Measurements from ENCODE around the gene NCBP1. TPM values are rescaled to one million over a fixed set of nuclear protein-coding genes. Genes with fewer than 3 reads are reported as not detected.

NCBP1 gene
- polyA plus RNA-seq, 1 of the 3 experiments (the other 2 are of a cell fraction), result 11.3 TPM

DNA sequence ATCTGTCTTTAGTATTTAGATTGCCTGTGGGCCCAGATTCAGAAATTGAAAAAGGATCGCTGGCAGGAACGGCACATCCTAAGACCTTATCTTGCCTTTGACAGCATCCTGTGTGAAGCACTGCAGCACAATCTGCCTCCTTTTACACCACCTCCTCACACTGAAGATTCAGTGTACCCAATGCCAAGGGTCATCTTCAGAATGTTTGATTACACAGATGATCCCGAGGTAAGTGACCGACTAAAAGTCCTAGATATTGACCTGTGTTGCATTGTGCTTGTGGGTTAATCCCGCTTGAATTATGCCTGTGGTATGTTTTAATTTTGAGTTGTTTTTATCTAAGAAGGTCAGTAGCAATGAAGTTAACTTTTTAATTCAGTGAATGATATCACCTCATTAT lies 14.4 kb downstream of the NCBP1 start:
- Histone ChIP-seq H3K27ac (ENCODE audit: low read depth in 2 of 2, low read length in 1 of 2) (no peak overlapping the region), H3K36me3 (replicated peaks in 1 of 2; ENCODE audit: control insufficient read depth in 1 of 2, insufficient read depth in 2 of 2, low read length in 1 of 2) (peaks cover 86 to 88% of the 10 kb centered on the region in 2 experiments), H3K4me1 (ENCODE audit: control insufficient read depth in 1 of 2, insufficient read depth in 2 of 2, low read depth in 1 of 2, low read length in 1 of 2) (peaks cover 0 to 3% of the 10 kb centered on the region in 2 experiments; a peak in 1 of 4 replicates), H3K9ac (no peak overlapping the region), H3K79me2 (ENCODE audit: insufficient read depth) (peaks cover 11% of the 10 kb centered on the region; the same call in 1 of the 2 replicates), H3K4me3 (ENCODE audit: low read depth in 2 of 2, low read length in 1 of 2) (no peak overlapping the region), H3F3A (replicated peaks; ENCODE audit: insufficient read depth) (peaks cover 4% of the 10 kb centered on the region), H4K20me1 (ENCODE audit: insufficient read depth) (no peaks in the 10 kb centered on the region), H2AFZ (ENCODE audit: low read depth) (no peak overlapping the region), H3K9me2 (no peaks in the 10 kb centered on the region), H3K9me3 (no peaks in the 10 kb centered on the region), H3K27me3 (ENCODE audit: insufficient read depth) (no peaks in the 10 kb centered on the region), H3K4me2 (no peak overlapping the region)
- TF ChIP-seq NFIC (IDR thresholded peaks at IDR 0.05; ENCODE audit: borderline replicate concordance) (no peak), SMC3 (IDR thresholded peaks at IDR 0.05; ENCODE audit: low read depth, low read length) (no peak), TAF1 (IDR thresholded peaks at IDR 0.05; ENCODE audit: borderline replicate concordance, low read depth, low read length) (no peak), MEF2A (IDR thresholded peaks at IDR 0.05; ENCODE audit: borderline replicate concordance, low read depth) (no peak), FOSL2 (IDR thresholded peaks at IDR 0.05; ENCODE audit: borderline replicate concordance, low read depth) (no peak), GATA2 (CRISPR knock-in tag; IDR thresholded peaks at IDR 0.05) (no peak), SIN3A (IDR thresholded peaks at IDR 0.05; ENCODE audit: borderline replicate concordance, low read depth, low read length) (no peak), CHD2 (IDR thresholded peaks at IDR 0.05; ENCODE audit: low read length, partially characterized antibody) (no peak), MXI1 (IDR thresholded peaks at IDR 0.05; ENCODE audit: low read depth, low read length) (no peak), EP300 (IDR thresholded peaks at IDR 0.05; ENCODE audit: borderline replicate concordance in 1 of 2, low read depth in 1 of 2, low read length in 1 of 2) (no peak), POLR2AphosphoS5 (IDR thresholded peaks at IDR 0.05; ENCODE audit: low read depth, low read length) (no peak)
- TF ChIP-seq, protein P1, sequence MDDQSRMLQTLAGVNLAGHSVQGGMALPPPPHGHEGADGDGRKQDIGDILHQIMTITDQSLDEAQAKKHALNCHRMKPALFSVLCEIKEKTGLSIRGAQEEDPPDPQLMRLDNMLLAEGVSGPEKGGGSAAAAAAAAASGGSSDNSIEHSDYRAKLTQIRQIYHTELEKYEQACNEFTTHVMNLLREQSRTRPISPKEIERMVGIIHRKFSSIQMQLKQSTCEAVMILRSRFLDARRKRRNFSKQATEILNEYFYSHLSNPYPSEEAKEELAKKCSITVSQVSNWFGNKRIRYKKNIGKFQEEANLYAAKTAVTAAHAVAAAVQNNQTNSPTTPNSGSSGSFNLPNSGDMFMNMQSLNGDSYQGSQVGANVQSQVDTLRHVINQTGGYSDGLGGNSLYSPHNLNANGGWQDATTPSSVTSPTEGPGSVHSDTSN (IDR thresholded peaks at IDR 0.05), result no peak
- CTCF ChIA-PET, result interaction anchor here (0.7 kb wide), 1 partner anchor 27 kb away, joined by 3 read pairs; no protein-coding TSS in a partner anchor
- 96% methylated on average over 5 of the region's 5 CpGs for WGBS (ENCODE audit: low lambda C conversion rate)
- no peak for DNase-seq
- POLR2A ChIA-PET, result no interaction called here

DNA sequence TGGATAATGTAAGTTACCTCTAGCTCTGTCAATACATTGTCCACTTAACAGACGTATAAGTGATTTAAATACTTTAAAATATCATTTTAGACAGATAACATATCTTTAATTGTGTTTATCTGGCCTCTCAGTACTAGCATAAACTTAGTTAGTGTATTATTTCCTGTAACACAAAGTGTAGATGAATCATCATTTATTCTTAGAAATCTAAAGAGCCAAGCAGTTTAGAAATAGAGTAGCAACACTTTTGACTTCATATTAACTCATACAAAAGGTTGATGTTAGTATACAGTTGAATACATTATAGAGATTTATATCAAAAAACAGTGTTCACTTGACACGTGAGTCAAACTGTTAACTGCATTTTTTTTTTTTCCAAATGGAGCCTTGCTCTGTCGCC lies 18.0 kb downstream of the NCBP1 start:
- ChIA-PET CTCF (interaction anchor here (1.5 kb wide), 1 partner anchor 36 kb away, joined by 5 read pairs; no protein-coding TSS in a partner anchor), POLR2A (no interaction called here)
- H3K4me3 ChIP-seq (ENCODE audit: low read depth in 2 of 2, low read length in 1 of 2), result no peak overlapping the region
- H3K4me2 ChIP-seq, result no peak overlapping the region
- H4K20me1 ChIP-seq (ENCODE audit: insufficient read depth), result no peaks in the 10 kb centered on the region
- H3K27ac ChIP-seq (ENCODE audit: low read depth in 2 of 2, low read length in 1 of 2), result no peak overlapping the region
- peaks cover 0 to 3% of the 10 kb centered on the region in 2 experiments; a peak in 1 of 4 replicates for H3K4me1 ChIP-seq (ENCODE audit: control insufficient read depth in 1 of 2, insufficient read depth in 2 of 2, low read depth in 1 of 2, low read length in 1 of 2)
- no peak for DNase-seq
- no peak overlapping the region for H2AFZ ChIP-seq (ENCODE audit: low read depth)
- no peak overlapping the region for H3K9ac ChIP-seq
- TF ChIP-seq, protein P2, sequence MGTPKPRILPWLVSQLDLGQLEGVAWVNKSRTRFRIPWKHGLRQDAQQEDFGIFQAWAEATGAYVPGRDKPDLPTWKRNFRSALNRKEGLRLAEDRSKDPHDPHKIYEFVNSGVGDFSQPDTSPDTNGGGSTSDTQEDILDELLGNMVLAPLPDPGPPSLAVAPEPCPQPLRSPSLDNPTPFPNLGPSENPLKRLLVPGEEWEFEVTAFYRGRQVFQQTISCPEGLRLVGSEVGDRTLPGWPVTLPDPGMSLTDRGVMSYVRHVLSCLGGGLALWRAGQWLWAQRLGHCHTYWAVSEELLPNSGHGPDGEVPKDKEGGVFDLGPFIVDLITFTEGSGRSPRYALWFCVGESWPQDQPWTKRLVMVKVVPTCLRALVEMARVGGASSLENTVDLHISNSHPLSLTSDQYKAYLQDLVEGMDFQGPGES (IDR thresholded peaks at IDR 0.05; ENCODE audit: low read depth, low read length), result no peak
- no peak for TF ChIP-seq YY1 (IDR thresholded peaks at IDR 0.05; ENCODE audit: low read depth)
- TF ChIP-seq, protein P1 (IDR thresholded peaks at IDR 0.05), result no peak
- no peak for TF ChIP-seq EP300 (IDR thresholded peaks at IDR 0.05; ENCODE audit: borderline replicate concordance in 1 of 2, low read depth in 1 of 2, low read length in 1 of 2)
- TF ChIP-seq, protein P3, sequence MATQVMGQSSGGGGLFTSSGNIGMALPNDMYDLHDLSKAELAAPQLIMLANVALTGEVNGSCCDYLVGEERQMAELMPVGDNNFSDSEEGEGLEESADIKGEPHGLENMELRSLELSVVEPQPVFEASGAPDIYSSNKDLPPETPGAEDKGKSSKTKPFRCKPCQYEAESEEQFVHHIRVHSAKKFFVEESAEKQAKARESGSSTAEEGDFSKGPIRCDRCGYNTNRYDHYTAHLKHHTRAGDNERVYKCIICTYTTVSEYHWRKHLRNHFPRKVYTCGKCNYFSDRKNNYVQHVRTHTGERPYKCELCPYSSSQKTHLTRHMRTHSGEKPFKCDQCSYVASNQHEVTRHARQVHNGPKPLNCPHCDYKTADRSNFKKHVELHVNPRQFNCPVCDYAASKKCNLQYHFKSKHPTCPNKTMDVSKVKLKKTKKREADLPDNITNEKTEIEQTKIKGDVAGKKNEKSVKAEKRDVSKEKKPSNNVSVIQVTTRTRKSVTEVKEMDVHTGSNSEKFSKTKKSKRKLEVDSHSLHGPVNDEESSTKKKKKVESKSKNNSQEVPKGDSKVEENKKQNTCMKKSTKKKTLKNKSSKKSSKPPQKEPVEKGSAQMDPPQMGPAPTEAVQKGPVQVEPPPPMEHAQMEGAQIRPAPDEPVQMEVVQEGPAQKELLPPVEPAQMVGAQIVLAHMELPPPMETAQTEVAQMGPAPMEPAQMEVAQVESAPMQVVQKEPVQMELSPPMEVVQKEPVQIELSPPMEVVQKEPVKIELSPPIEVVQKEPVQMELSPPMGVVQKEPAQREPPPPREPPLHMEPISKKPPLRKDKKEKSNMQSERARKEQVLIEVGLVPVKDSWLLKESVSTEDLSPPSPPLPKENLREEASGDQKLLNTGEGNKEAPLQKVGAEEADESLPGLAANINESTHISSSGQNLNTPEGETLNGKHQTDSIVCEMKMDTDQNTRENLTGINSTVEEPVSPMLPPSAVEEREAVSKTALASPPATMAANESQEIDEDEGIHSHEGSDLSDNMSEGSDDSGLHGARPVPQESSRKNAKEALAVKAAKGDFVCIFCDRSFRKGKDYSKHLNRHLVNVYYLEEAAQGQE (IDR thresholded peaks at IDR 0.05; ENCODE audit: low read depth, low read length), result no peak
- TF ChIP-seq RXRA (IDR thresholded peaks at IDR 0.05; ENCODE audit: borderline replicate concordance, low read depth), result no peak
- no peak for TF ChIP-seq RFX5 (IDR thresholded peaks at IDR 0.05; ENCODE audit: low read length)
- H3K9me3 ChIP-seq, result no peaks in the 10 kb centered on the region
- no peaks in the 10 kb centered on the region for H3K9me2 ChIP-seq
- H3K36me3 ChIP-seq (replicated peaks in 1 of 2; ENCODE audit: control insufficient read depth in 1 of 2, insufficient read depth in 2 of 2, low read length in 1 of 2), result peaks cover 87 to 91% of the 10 kb centered on the region in 2 experiments
- no peaks in the 10 kb centered on the region for H3K27me3 ChIP-seq (ENCODE audit: insufficient read depth)
- H3F3A ChIP-seq (replicated peaks; ENCODE audit: insufficient read depth), result peaks cover 11% of the 10 kb centered on the region
- peaks cover 9% of the 10 kb centered on the region; the same call in 1 of the 2 replicates for H3K79me2 ChIP-seq (ENCODE audit: insufficient read depth)
- WGBS (ENCODE audit: low lambda C conversion rate), result 91% methylated on average over 3 of the region's 3 CpGs

All from SK-N-SH (cell line).